K562 (cell line): ENCODE data around the gene LAMA5. TPM values are rescaled to one million over a fixed set of nuclear protein-coding genes. Genes with fewer than 3 reads are reported as not detected.

Experiments used
- ARID1B ChIP-seq: fragments of 450-650 bp; IDR thresholded peaks from 2 replicates; pipeline ENCODE4 v1.6.1; 2016; ENCODE audit warnings: antibody characterized with exemption, mild to moderate bottlenecking, inconsistent platforms
- GABPA ChIP-seq: fragments of 200-800 bp; sonication (Bioruptor generic); conservative IDR thresholded peaks from 2 replicates; pipeline ENCODE4 v1.6.1; 2016; ENCODE audit warnings: low read depth, missing genetic modification characterization, missing compliant biosample characterization
- KHSRP ChIP-seq: fragments of 450-650 bp; IDR thresholded peaks from 2 replicates; pipeline ENCODE4 v1.6.1; 2017
- MAFF ChIP-seq: IDR thresholded peaks from 2 replicates; pipeline ENCODE4 v1.6.1; 2012; ENCODE audit warnings: low read length, improper control_type of control experiment
- NFXL1 ChIP-seq: fragments of 450-650 bp; formaldehyde crosslinking; IDR thresholded peaks from 2 replicates; pipeline ENCODE4 v1.4.0; 2021; ENCODE audit warnings: mild to moderate bottlenecking
- POLR3G ChIP-seq: IDR thresholded peaks from 2 replicates; pipeline ENCODE4 v1.6.1; 2011; ENCODE audit not compliant: insufficient read length, insufficient replicate concordance; ENCODE audit errors: extremely low read depth
- SAFB ChIP-seq: fragments of 200-400 bp; formaldehyde crosslinking; IDR thresholded peaks from 2 replicates; pipeline ENCODE4 v1.6.1; 2017; ENCODE audit warnings: low read depth, low read length, borderline replicate concordance
- SIX5 ChIP-seq, 2 experiments: IDR thresholded peaks; 2 replicates each; pipeline ENCODE4 v1.6.1; 2011; ENCODE audit warnings: low read length in 2 of 2, borderline replicate concordance in 1 of 2, low read depth in 1 of 2, mild to moderate bottlenecking in 1 of 2, moderate library complexity in 1 of 2; ENCODE audit not compliant: insufficient read depth in 1 of 2
- ZNF253 ChIP-seq: fragments of 250-450 bp; sonication (Bioruptor Pico); conservative IDR thresholded peaks from 2 replicates; pipeline ENCODE4 v1.6.1; 2021; ENCODE audit warnings: mild to moderate bottlenecking
- ZNF717 ChIP-seq: fragments of 250-450 bp; sonication (Bioruptor Pico); IDR thresholded peaks from 2 replicates; pipeline ENCODE4 v1.5.0; 2021
- polyA plus RNA-seq, 8 experiments: library from polyadenylated mRNA; depleted of rRNA in 4 of 8; stranded (reverse) in 5 of 8; unstranded in 3 of 8; fragments of >200 nt; fragmentation: Nextera tagmentation in 2 of 8; fragmentation: Illumina TruSeq in 1 of 8; extraction: Ambion mirVana in 2 of 8; extraction: Trizol in 1 of 8; gene quantifications; 2 replicates each; pipeline versions ENCODE4 v1.2.1 to v1.2.3, GENCODE V29; 2011 to 2014; ENCODE audit warnings: inconsistent platforms in 1 of 8, missing spikeins in 1 of 8
- total RNA-seq, 7 experiments: library from RNA; depleted of rRNA in 6 of 7; stranded (reverse); fragments of >200 nt in 6 of 7; fragmentation: Illumina TruSeq in 2 of 7; extraction: Trizol in 2 of 7; gene quantifications; 2 replicates each; pipeline versions ENCODE4 v1.2.1 to v1.2.3, GENCODE V29; 2011 to 2021; ENCODE audit warnings: low replicate concordance in 1 of 7
- TF ChIP-seq, protein P1 (sequence below): fragments of 450-650 bp; IDR thresholded peaks from 2 replicates; pipeline ENCODE4 v1.6.1; 2016; ENCODE audit warnings: mild to moderate bottlenecking, moderate library complexity
- TF ChIP-seq, protein P2 (sequence below), 2 experiments: IDR thresholded peaks in 1 of 2; conservative IDR thresholded peaks in 1 of 2; 2 replicates each; pipeline ENCODE4 v1.6.1; 2016; ENCODE audit warnings: low read depth in 2 of 2, mild to moderate bottlenecking in 1 of 2, missing compliant biosample characterization in 1 of 2, missing genetic modification characterization in 1 of 2, moderate library complexity in 1 of 2

Gene LAMA5
- total and polyA plus RNA-seq, 9 of the 15 experiments (the other 6 are each of a cell fraction or from before 2014, with no cell fraction given) = 0.31 to 101 (median 7.8) TPM

DNA sequence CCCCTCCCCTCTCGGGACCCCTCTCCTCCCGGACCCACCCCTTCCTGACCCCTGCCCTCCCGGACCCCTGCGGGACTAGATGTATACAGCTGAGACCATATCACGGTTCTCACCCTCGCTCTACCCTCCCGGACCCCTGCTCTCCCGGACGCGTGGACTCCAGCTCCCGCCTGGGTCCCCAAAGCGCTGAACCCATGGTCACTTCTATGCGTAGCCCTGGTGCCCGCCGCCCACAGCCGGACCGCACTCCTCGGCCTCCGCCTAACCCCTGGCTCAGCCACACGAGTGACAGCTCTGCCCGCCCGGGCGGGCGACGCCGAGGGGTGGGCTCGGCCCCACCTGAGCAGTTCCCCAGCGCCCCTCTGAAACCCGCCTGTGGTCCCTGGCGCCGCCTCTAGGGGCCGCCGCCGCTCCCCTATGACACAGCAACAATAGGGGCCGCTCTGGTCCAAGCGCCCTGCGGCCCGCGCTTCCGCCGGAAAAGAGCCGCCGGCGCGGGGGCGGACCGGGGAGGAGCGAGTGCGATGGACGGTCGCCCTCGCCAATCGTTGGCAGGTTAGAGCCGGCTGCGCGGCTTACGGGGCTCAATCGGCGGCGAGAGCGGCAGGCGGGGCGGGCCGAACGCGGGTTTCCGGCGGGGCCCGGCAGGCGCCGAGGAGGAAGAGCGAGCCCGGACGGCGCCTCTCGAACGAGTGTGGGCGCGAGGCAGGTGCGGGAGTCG is 64.6 kb downstream of the LAMA5 start, which contains the start of gene ADRM1 (continued):
- TF ChIP-seq, protein P1, sequence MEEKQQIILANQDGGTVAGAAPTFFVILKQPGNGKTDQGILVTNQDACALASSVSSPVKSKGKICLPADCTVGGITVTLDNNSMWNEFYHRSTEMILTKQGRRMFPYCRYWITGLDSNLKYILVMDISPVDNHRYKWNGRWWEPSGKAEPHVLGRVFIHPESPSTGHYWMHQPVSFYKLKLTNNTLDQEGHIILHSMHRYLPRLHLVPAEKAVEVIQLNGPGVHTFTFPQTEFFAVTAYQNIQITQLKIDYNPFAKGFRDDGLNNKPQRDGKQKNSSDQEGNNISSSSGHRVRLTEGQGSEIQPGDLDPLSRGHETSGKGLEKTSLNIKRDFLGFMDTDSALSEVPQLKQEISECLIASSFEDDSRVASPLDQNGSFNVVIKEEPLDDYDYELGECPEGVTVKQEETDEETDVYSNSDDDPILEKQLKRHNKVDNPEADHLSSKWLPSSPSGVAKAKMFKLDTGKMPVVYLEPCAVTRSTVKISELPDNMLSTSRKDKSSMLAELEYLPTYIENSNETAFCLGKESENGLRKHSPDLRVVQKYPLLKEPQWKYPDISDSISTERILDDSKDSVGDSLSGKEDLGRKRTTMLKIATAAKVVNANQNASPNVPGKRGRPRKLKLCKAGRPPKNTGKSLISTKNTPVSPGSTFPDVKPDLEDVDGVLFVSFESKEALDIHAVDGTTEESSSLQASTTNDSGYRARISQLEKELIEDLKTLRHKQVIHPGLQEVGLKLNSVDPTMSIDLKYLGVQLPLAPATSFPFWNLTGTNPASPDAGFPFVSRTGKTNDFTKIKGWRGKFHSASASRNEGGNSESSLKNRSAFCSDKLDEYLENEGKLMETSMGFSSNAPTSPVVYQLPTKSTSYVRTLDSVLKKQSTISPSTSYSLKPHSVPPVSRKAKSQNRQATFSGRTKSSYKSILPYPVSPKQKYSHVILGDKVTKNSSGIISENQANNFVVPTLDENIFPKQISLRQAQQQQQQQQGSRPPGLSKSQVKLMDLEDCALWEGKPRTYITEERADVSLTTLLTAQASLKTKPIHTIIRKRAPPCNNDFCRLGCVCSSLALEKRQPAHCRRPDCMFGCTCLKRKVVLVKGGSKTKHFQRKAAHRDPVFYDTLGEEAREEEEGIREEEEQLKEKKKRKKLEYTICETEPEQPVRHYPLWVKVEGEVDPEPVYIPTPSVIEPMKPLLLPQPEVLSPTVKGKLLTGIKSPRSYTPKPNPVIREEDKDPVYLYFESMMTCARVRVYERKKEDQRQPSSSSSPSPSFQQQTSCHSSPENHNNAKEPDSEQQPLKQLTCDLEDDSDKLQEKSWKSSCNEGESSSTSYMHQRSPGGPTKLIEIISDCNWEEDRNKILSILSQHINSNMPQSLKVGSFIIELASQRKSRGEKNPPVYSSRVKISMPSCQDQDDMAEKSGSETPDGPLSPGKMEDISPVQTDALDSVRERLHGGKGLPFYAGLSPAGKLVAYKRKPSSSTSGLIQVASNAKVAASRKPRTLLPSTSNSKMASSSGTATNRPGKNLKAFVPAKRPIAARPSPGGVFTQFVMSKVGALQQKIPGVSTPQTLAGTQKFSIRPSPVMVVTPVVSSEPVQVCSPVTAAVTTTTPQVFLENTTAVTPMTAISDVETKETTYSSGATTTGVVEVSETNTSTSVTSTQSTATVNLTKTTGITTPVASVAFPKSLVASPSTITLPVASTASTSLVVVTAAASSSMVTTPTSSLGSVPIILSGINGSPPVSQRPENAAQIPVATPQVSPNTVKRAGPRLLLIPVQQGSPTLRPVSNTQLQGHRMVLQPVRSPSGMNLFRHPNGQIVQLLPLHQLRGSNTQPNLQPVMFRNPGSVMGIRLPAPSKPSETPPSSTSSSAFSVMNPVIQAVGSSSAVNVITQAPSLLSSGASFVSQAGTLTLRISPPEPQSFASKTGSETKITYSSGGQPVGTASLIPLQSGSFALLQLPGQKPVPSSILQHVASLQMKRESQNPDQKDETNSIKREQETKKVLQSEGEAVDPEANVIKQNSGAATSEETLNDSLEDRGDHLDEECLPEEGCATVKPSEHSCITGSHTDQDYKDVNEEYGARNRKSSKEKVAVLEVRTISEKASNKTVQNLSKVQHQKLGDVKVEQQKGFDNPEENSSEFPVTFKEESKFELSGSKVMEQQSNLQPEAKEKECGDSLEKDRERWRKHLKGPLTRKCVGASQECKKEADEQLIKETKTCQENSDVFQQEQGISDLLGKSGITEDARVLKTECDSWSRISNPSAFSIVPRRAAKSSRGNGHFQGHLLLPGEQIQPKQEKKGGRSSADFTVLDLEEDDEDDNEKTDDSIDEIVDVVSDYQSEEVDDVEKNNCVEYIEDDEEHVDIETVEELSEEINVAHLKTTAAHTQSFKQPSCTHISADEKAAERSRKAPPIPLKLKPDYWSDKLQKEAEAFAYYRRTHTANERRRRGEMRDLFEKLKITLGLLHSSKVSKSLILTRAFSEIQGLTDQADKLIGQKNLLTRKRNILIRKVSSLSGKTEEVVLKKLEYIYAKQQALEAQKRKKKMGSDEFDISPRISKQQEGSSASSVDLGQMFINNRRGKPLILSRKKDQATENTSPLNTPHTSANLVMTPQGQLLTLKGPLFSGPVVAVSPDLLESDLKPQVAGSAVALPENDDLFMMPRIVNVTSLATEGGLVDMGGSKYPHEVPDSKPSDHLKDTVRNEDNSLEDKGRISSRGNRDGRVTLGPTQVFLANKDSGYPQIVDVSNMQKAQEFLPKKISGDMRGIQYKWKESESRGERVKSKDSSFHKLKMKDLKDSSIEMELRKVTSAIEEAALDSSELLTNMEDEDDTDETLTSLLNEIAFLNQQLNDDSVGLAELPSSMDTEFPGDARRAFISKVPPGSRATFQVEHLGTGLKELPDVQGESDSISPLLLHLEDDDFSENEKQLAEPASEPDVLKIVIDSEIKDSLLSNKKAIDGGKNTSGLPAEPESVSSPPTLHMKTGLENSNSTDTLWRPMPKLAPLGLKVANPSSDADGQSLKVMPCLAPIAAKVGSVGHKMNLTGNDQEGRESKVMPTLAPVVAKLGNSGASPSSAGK = no peak
- TF ChIP-seq ZNF717 (CRISPR knock-in tag) = no peak
- no peak for TF ChIP-seq ARID1B
- no peak for TF ChIP-seq NFXL1 (CRISPR knock-in tag)
- TF ChIP-seq ZNF253 (CRISPR knock-in tag) = no peak
- no peak for TF ChIP-seq KHSRP
- no peak for TF ChIP-seq SIX5 (IDR thresholded peaks at IDR 0.05; ENCODE audit: borderline replicate concordance in 1 of 2, insufficient read depth in 1 of 2, low read depth in 1 of 2, low read length in 2 of 2)
- TF ChIP-seq POLR3G = no peak
- TF ChIP-seq SAFB = no peak
- TF ChIP-seq GABPA = peak; percentile 99
- TF ChIP-seq MAFF = peak; percentile 65; the same call in 1 of the 2 replicates
- TF ChIP-seq, protein P2, sequence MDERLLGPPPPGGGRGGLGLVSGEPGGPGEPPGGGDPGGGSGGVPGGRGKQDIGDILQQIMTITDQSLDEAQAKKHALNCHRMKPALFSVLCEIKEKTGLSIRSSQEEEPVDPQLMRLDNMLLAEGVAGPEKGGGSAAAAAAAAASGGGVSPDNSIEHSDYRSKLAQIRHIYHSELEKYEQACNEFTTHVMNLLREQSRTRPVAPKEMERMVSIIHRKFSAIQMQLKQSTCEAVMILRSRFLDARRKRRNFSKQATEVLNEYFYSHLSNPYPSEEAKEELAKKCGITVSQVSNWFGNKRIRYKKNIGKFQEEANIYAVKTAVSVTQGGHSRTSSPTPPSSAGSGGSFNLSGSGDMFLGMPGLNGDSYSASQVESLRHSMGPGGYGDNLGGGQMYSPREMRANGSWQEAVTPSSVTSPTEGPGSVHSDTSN (CRISPR knock-in tag; IDR thresholded peaks at IDR 0.05; ENCODE audit: low read depth) = peak; percentile 84
- TF ChIP-seq, protein P2 (tag; conservative IDR thresholded peaks at IDR 0.05; ENCODE audit: low read depth) = peak; percentile 88
